ENCODE results near the gene PAFAH2. TPM values are rescaled to one million over a fixed set of nuclear protein-coding genes. Genes with fewer than 3 reads are reported as not detected.

The PAFAH2 gene
- polyA plus RNA-seq, 1 of the 3 experiments (the other 2 are of a cell fraction) = 10.8 TPM

GRCh38 chr1:26016953-26017545 lies 19.2 kb upstream of the PAFAH2 start (continued):
- no peak for TF ChIP-seq FOSL2 (IDR thresholded peaks at IDR 0.05; ENCODE audit: borderline replicate concordance, low read depth)

DNA sequence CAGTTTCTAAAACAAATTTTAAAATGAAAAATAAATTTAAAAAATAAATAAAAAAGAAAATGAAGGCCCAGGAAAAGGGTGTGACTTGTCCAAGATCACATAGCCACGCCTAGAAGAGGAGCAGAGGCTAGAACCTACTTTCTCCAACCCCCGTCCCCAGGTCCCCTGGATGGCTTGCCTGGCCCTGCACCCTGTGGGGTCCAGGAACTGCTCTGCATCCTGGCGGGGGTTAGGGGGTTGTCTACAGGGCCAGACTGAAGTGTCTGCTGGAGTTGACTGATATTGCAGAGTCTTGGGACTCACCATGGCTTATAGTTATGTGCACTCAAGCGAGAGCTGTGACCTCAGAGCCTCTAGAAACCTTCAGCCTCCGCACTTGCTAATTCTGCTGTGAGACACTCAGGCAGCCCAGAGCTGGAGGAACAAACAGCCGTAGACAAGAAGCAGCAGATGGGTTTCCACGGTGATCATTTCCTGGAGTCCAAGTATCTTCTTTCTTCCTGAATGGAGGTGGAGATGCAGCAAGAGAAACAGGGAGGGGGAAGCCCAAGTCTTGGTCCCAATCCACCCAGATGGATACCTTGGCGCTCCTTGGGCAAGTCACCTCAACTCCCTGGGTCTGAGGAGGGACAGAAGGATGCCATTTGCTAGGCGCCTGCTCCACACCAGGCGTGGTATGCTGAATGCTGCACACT lies 18.5 kb upstream of the PAFAH2 start:
- TF ChIP-seq SIN3A (IDR thresholded peaks at IDR 0.05; ENCODE audit: borderline replicate concordance, low read depth, low read length) (no peak), NFIC (IDR thresholded peaks at IDR 0.05; ENCODE audit: borderline replicate concordance) (no peak), GABPA (IDR thresholded peaks at IDR 0.05; ENCODE audit: low read depth) (no peak), YY1 (IDR thresholded peaks at IDR 0.05; ENCODE audit: low read depth) (no peak), RFX5 (IDR thresholded peaks at IDR 0.05; ENCODE audit: low read length) (no peak), MEF2A (IDR thresholded peaks at IDR 0.05; ENCODE audit: borderline replicate concordance, low read depth) (no peak), JUND (IDR thresholded peaks at IDR 0.05) (no peak), ELF1 (IDR thresholded peaks at IDR 0.05) (no peak), USF2 (IDR thresholded peaks at IDR 0.05; ENCODE audit: borderline replicate concordance, low read depth, low read length) (no peak), EZH2phosphoT487 (IDR thresholded peaks at IDR 0.05; ENCODE audit: borderline replicate concordance, low read depth) (no peak), MXI1 (IDR thresholded peaks at IDR 0.05; ENCODE audit: low read depth, low read length) (no peak), TCF12 (IDR thresholded peaks at IDR 0.05) (no peak), FOXJ3 (CRISPR knock-in tag; IDR thresholded peaks at IDR 0.05) (no peak), EP300 (IDR thresholded peaks at IDR 0.05; ENCODE audit: borderline replicate concordance in 1 of 2, low read depth in 1 of 2, low read length in 1 of 2) (no peak)
- TF ChIP-seq, protein P1, sequence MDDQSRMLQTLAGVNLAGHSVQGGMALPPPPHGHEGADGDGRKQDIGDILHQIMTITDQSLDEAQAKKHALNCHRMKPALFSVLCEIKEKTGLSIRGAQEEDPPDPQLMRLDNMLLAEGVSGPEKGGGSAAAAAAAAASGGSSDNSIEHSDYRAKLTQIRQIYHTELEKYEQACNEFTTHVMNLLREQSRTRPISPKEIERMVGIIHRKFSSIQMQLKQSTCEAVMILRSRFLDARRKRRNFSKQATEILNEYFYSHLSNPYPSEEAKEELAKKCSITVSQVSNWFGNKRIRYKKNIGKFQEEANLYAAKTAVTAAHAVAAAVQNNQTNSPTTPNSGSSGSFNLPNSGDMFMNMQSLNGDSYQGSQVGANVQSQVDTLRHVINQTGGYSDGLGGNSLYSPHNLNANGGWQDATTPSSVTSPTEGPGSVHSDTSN (IDR thresholded peaks at IDR 0.05) = no peak
- TF ChIP-seq, protein P2, sequence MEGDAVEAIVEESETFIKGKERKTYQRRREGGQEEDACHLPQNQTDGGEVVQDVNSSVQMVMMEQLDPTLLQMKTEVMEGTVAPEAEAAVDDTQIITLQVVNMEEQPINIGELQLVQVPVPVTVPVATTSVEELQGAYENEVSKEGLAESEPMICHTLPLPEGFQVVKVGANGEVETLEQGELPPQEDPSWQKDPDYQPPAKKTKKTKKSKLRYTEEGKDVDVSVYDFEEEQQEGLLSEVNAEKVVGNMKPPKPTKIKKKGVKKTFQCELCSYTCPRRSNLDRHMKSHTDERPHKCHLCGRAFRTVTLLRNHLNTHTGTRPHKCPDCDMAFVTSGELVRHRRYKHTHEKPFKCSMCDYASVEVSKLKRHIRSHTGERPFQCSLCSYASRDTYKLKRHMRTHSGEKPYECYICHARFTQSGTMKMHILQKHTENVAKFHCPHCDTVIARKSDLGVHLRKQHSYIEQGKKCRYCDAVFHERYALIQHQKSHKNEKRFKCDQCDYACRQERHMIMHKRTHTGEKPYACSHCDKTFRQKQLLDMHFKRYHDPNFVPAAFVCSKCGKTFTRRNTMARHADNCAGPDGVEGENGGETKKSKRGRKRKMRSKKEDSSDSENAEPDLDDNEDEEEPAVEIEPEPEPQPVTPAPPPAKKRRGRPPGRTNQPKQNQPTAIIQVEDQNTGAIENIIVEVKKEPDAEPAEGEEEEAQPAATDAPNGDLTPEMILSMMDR (IDR thresholded peaks at IDR 0.05) = no peak
- Histone ChIP-seq H3K79me2 (ENCODE audit: insufficient read depth) (no peaks in the 10 kb centered on the region), H3K4me3 (ENCODE audit: low read depth in 2 of 2, low read length in 1 of 2) (no peak overlapping the region), H3K27me3 (ENCODE audit: insufficient read depth) (no peaks in the 10 kb centered on the region), H3K36me3 (replicated peaks in 1 of 2; ENCODE audit: control insufficient read depth in 1 of 2, insufficient read depth in 2 of 2, low read length in 1 of 2) (no peaks in the 10 kb centered on the region), H3K4me2 (peak overlapping the region; percentile 54; the same call in 1 of the 2 replicates), H3K9me3 (no peaks in the 10 kb centered on the region), H3K4me1 (ENCODE audit: control insufficient read depth in 1 of 2, insufficient read depth in 2 of 2, low read depth in 1 of 2, low read length in 1 of 2) (peaks cover 8 to 30% of the 10 kb centered on the region in 2 experiments; a peak in 2 of 4 replicates), H2AFZ (ENCODE audit: low read depth) (no peak overlapping the region), H3F3A (replicated peaks; ENCODE audit: insufficient read depth) (no peaks in the 10 kb centered on the region), H4K20me1 (ENCODE audit: insufficient read depth) (no peaks in the 10 kb centered on the region), H3K27ac (ENCODE audit: low read depth in 2 of 2, low read length in 1 of 2) (no peak overlapping the region), H3K9me2 (no peaks in the 10 kb centered on the region), H3K9ac (no peak overlapping the region)
- CTCF ChIA-PET = interaction anchor here (2.0 to 2.2 kb wide), 2 partner anchors 11 to 121 kb away, joined by 7 to 10 read pairs; no protein-coding TSS in a partner anchor
- DNase-seq = no peak
- 78% methylated on average over 10 of the region's 10 CpGs for WGBS (ENCODE audit: low lambda C conversion rate)
- POLR2A ChIA-PET = interaction anchor here (0.9 kb wide), 1 partner anchor 185 kb away, joined by 3 read pairs; no protein-coding TSS in a partner anchor

Data from SK-N-SH (cell line).